Endodermal cell (in vitro differentiated cells): ENCODE measurements around the gene DCLRE1C. TPM values are rescaled to one million over a fixed set of nuclear protein-coding genes. Genes with fewer than 3 reads are reported as not detected.

ENCODE experiments used
- DNase-seq: peaks from one replicate; pipeline ENCODE4 v3.0.0-alpha.2; 2017
- H3K27ac ChIP-seq: 2 replicates; pipeline ENCODE4 v1.5.1; 2013; ENCODE audit warnings: mild to moderate bottlenecking, low read depth, low read length, moderate library complexity
- H3K27me3 ChIP-seq: 2 replicates; pipeline ENCODE4 v1.6.1; 2013; ENCODE audit warnings: mild to moderate bottlenecking, low read length, moderate library complexity; ENCODE audit not compliant: insufficient read depth, control insufficient read depth, poor library complexity, severe bottlenecking
- H3K36me3 ChIP-seq: 2 replicates; pipeline ENCODE4 v1.7.0; 2013; ENCODE audit warnings: mild to moderate bottlenecking, low read length, moderate library complexity; ENCODE audit not compliant: control insufficient read depth, insufficient read depth
- H3K4me1 ChIP-seq: one replicate; pipeline ENCODE4 v1.7.0; 2013; ENCODE audit warnings: low read length; ENCODE audit not compliant: control insufficient read depth, insufficient read depth
- H3K4me3 ChIP-seq: 2 replicates; pipeline ENCODE4 v1.5.1; 2013; ENCODE audit warnings: mild to moderate bottlenecking, low read length, moderate library complexity
- H3K9ac ChIP-seq: 2 replicates; pipeline ENCODE4 v1.6.1; 2013; ENCODE audit warnings: mild to moderate bottlenecking, low read length, moderate library complexity; ENCODE audit not compliant: poor library complexity, severe bottlenecking; ENCODE audit errors: extremely low read depth
- H3K9me3 ChIP-seq: 2 replicates; pipeline ENCODE4 v1.6.1; 2013; ENCODE audit warnings: mild to moderate bottlenecking, low read length, moderate library complexity; ENCODE audit not compliant: control insufficient read depth
- H3K27ac Mint-ChIP-seq: 2 replicates; pipeline ENCODE4 v1.8.0; 2020; ENCODE audit warnings: mixed read lengths
- H3K27me3 Mint-ChIP-seq: 2 replicates; pipeline ENCODE4 v1.8.0; 2021; ENCODE audit warnings: mild to moderate bottlenecking, mixed read lengths; ENCODE audit not compliant: insufficient read depth
- H3K36me3 Mint-ChIP-seq: 2 replicates; pipeline ENCODE4 v1.8.0; 2020; ENCODE audit warnings: low read depth, mixed read lengths
- H3K4me1 Mint-ChIP-seq: 2 replicates; pipeline ENCODE4 v1.8.0; 2020; ENCODE audit warnings: mixed read lengths
- H3K4me3 Mint-ChIP-seq: 2 replicates; pipeline ENCODE4 v1.8.0; 2020; ENCODE audit warnings: mild to moderate bottlenecking, moderate library complexity, mixed read lengths
- H3K9me3 Mint-ChIP-seq: 2 replicates; pipeline ENCODE4 v1.8.0; 2020; ENCODE audit warnings: mild to moderate bottlenecking, mixed read lengths
- CTCF ChIP-seq: fragments of 200-600 bp; sonication (generic); conservative IDR thresholded peaks from 2 replicates; pipeline ENCODE4 v1.5.0; 2021; ENCODE audit warnings: antibody characterized with exemption, mild to moderate bottlenecking
- WGBS, 2 experiments: methylation state at CpG; one replicate each; pipeline versions ENCODE4 v1.1.5 to v1.1.7; 2013; ENCODE audit warnings: missing lambda C conversion rate in 2 of 2, mixed read lengths in 1 of 2; ENCODE audit not compliant: insufficient coverage in 1 of 2, insufficient read length in 1 of 2; 5-methylcytosine and 5-hydroxymethylcytosine counted together
- total RNA-seq, 2 donors: library from RNA; stranded (reverse); fragmentation: NEBNext Ultra II Directional in 1 of 2; extraction: Animal tissue kit (Norgen Biotek cat#: 25700) in 1 of 2; gene quantifications; 2 replicates in 1 of 2; 3 replicates in 1 of 2; pipeline ENCODE4 v1.2.1, GENCODE V29; 2021

The DCLRE1C gene
- total RNA-seq, 2 donors from 2014 or later = 5.2 to 10.0 TPM

DNA sequence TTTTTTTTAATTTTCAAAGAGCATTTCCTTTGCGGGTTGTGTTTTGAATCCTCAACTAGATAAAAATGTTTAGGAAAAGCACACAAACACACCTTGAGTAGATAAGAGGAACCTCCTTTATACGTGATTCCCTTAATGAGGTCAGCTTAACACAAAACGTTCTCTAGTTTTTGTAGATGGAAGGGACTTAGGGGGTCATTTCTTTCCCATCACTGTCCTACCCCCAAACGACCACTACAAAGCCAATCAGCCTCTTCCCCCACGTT, 74.0 kb downstream of the DCLRE1C start:
- Histone ChIP-seq H3K36me3 (peaks cover 7% of the 10 kb centered on the region), H3K27ac (no peak overlapping the region), H3K9me3 (no peaks in the 10 kb centered on the region), H3K27me3 (no peaks in the 10 kb centered on the region), H3K4me3 (peak overlapping the region; percentile 95), H3K4me1 (peaks cover 5% of the 10 kb centered on the region), H3K9ac (peak overlapping the region; percentile 96)
- Mint-ChIP-seq H3K9me3 (no peaks in the 10 kb centered on the region), H3K27me3 (no peaks in the 10 kb centered on the region), H3K4me1 (peaks cover 25% of the 10 kb centered on the region), H3K4me3 (peak overlapping the region; percentile 96), H3K27ac (peak overlapping the region; percentile 99), H3K36me3 (peaks cover 7% of the 10 kb centered on the region)
- WGBS, 2 experiments = 0% methylated on average over 5 of the region's 5 CpGs; no CpG with 5 or more reads in 1 of the 2 experiments
- DNase-seq = no peak
- TF ChIP-seq CTCF = no peak

DNA sequence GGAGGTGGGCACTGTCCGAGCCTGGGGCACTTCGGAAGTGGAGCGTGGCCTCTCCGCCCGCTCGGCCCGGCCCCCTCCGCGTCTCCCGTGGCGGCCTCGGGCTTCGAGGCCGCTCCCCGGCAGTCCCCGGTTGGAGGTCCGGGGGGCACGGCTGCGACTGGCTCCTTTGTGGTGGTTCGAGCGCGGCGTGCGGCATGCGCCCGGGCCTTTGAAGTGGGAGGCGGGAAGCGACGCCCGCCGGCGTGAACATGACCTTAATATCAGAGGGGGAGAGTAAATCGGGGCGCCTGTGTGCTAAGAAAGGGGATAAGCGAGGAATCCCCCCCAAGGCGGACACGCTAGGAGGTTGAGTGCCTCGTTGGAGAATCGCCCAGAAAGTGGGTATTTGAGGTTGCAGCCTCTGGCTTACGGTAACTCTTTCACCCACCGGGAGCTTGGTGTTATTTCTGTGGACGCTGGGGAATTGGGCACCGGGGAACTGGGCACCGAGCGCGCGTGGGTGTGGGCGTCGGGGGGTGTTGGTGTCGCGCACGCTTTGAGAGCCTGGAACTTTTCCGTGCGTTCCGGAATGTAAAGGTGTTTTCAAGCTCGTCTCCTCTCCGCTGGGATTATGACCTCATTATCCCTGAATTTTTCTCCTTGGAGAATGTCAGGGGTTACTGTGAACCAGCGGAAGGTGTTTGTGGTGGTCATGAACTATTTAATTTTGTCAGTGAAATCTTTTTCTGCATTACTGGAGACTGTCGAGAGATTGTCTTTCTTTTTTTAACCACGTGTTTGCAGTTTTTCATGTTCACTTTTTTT, 74.6 kb downstream of the DCLRE1C start:
- Histone ChIP-seq H3K36me3 (peaks cover 7% of the 10 kb centered on the region), H3K4me1 (peaks cover 5% of the 10 kb centered on the region), H3K9ac (peak overlapping the region; percentile 96), H3K4me3 (peak overlapping the region; percentile 95), H3K27me3 (no peaks in the 10 kb centered on the region), H3K27ac (peak overlapping the region; percentile 93), H3K9me3 (no peaks in the 10 kb centered on the region)
- Mint-ChIP-seq H3K4me1 (peaks cover 25% of the 10 kb centered on the region), H3K27ac (peak overlapping the region; percentile 99), H3K4me3 (peak overlapping the region; percentile 96), H3K36me3 (peaks cover 7% of the 10 kb centered on the region), H3K9me3 (no peaks in the 10 kb centered on the region), H3K27me3 (no peaks in the 10 kb centered on the region)
- no peak for TF ChIP-seq CTCF
- DNase-seq = peak; percentile 65
- 0 to 1% methylated on average over 13 to 60 of the region's 60 CpGs for WGBS, 2 experiments

- Histone ChIP-seq H3K27me3 (no peaks in the 10 kb centered on the region), H3K4me1 (peaks cover 5% of the 10 kb centered on the region), H3K27ac (peak within 1 kb of the TSS; percentile 93), H3K36me3 (peaks cover 3% of the 10 kb centered on the region), H3K9me3 (no peaks in the 10 kb centered on the region), H3K4me3 (peak within 1 kb of the TSS; percentile 95), H3K9ac (peak within 1 kb of the TSS; percentile 96)
- H3K27me3 Mint-ChIP-seq = no peaks in the 10 kb centered on the region
- H3K9me3 Mint-ChIP-seq = no peaks in the 10 kb centered on the region
- TF ChIP-seq CTCF = no peak
- peak; percentile 98 for DNase-seq
- 0% methylated on average over 28 to 102 of the region's 102 CpGs for WGBS, 2 experiments
- H3K4me3 Mint-ChIP-seq = peak within 1 kb of the TSS; percentile 96
- peaks cover 2% of the 10 kb centered on the region for H3K36me3 Mint-ChIP-seq
- peaks cover 25% of the 10 kb centered on the region for H3K4me1 Mint-ChIP-seq
- H3K27ac Mint-ChIP-seq = peak within 1 kb of the TSS; percentile 99
Observed at GRCh38 chr10:14878266-14879123, 75.4 kb downstream of the DCLRE1C start, which contains the start of gene SUV39H2. Gene SUV39H2, plus strand, starts transcription at chr10:14878866. Its CDS starts 23 bp downstream, at chr10:14878889.
